GM12892 (cell line): ENCODE measurements around the gene SHANK1.

Experiments used
- POLR2A ChIP-seq: IDR thresholded peaks from 2 replicates; pipeline ENCODE4 v1.6.1; 2011; ENCODE audit warnings: low read depth, low read length, control low read depth
- POLR2AphosphoS5 ChIP-seq: IDR thresholded peaks from 2 replicates; pipeline ENCODE4 v1.6.1; 2011; ENCODE audit warnings: low read depth, low read length, control low read depth
- TAF1 ChIP-seq: IDR thresholded peaks from 2 replicates; pipeline ENCODE4 v1.6.1; 2011; ENCODE audit warnings: low read depth, mild to moderate bottlenecking, control low read depth, low read length, borderline replicate concordance

DNA sequence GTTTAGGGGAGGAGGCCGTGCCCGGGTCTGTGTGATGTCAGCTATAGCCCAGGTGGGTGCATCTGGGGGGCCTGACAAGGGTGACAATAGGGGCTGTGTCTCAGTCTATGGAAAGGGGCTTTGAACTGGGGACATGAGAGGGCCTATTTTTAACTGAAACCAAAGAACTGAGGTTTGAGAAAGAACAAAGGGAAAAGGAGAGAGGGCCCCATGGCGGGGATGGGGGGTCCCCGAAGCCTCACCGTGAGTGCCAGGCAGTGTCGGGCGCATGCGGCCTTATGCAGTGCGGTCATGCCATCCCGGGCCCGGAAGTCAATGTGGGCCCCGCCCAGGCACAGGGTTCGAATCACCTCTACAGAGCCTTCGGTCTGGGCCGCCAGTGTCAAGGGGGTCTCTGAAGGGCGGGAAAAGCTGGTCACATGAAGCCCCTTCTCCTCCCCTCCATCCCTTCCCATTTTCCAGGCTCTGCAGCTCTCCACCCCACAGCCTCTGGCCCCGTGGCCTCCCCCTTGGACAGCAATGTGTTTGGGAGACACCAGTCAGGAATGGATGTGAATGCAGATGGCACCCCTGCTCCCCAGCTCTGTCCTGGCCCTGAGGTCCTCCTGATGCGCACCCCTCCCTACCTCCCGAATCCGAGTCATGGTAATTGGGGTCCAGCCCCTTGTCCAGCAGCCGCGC, 5.9 kb downstream of the SHANK1 start:
- TF ChIP-seq POLR2AphosphoS5, result no peak
- no peak for TF ChIP-seq TAF1
- TF ChIP-seq POLR2A, result no peak
